K562 (cell line): ENCODE results near the gene MICU2. TPM values are rescaled to one million over a fixed set of nuclear protein-coding genes. Genes with fewer than 3 reads are reported as not detected.

Source experiments
- ATAC-seq: fragments of 200-7000 bp; cut with Tn5 transposase; 3 replicates; pipeline ENCODE4 v1.9.1; 2020; ENCODE audit warnings: moderate library complexity
- BruUV-seq: library from RNA; stranded (reverse); fragments of 400-500 nt; replicated peaks from 2 replicates; lab custom pipeline; 2021; lab: Mats Ljungman, UMichigan
- CTCF ChIA-PET: fragments of 300-600 bp; formaldehyde crosslinking; extraction: SDS; loops from one replicate; lab custom pipeline; 2021; ENCODE audit warnings: low intra/inter-chr PET ratio; lab: Yijun Ruan, JAX
- POLR2A ChIA-PET: fragments of 300-600, 350-650 bp; sonication (Branson Sonifier 250); formaldehyde crosslinking; extraction: SDS; loops from one replicate; lab custom pipeline; 2021; ENCODE audit warnings: antibody characterized with exemption, inconsistent platforms; lab: Yijun Ruan, JAX
- DNase-seq, 4 experiments: peaks; one replicate each; pipeline versions ENCODE4 v3.0.0 to v3.0.0-alpha.2; 2011 to 2018; ENCODE audit warnings: low spot score in 3 of 4, mixed read lengths in 3 of 4; ENCODE audit errors: extremely low read depth in 1 of 4
- FAIRE-seq: peaks from 2 replicates; lab custom pipeline; 2011; peaks lifted over from hg19 to GRCh38; lab: Jason Lieb, UNC
- H2AFZ ChIP-seq: 2 replicates; pipeline ENCODE4 v1.6.0; 2011; ENCODE audit warnings: low read depth, low read length, control low read depth, inconsistent platforms
- H3K27ac ChIP-seq: fragments of 200-600 bp; 3 replicates; pipeline ENCODE4 v1.8.0; 2011; ENCODE audit warnings: low read depth, mild to moderate bottlenecking, control low read depth, inconsistent platforms, low read length, moderate library complexity, mixed read lengths; ENCODE audit errors: extremely low read depth
- H3K27me3 ChIP-seq, 2 experiments: fragments of 300-600 bp in 1 of 2; 2 replicates in 1 of 2; 3 replicates in 1 of 2; pipeline versions ENCODE4 v1.6.0 to v1.8.0; 2011; ENCODE audit warnings: inconsistent platforms in 2 of 2, low read length in 2 of 2, mild to moderate bottlenecking in 1 of 2, mixed read lengths in 1 of 2, moderate library complexity in 1 of 2; ENCODE audit not compliant: control insufficient read depth in 2 of 2, insufficient read depth in 2 of 2
- H3K36me3 ChIP-seq: fragments of 300-600 bp; 3 replicates; pipeline ENCODE4 v1.8.0; 2011; ENCODE audit warnings: mild to moderate bottlenecking, low read length, inconsistent platforms; ENCODE audit not compliant: control insufficient read depth, insufficient read depth
- H3K4me1 ChIP-seq, 2 experiments: fragments of 200-600 bp in 1 of 2; replicated peaks in 1 of 2; 2 replicates in 1 of 2; 3 replicates in 1 of 2; pipeline versions ENCODE4 v1.5.1 to v1.8.0; 2011; ENCODE audit warnings: inconsistent platforms in 2 of 2, low read length in 2 of 2, mild to moderate bottlenecking in 1 of 2, mixed read lengths in 1 of 2, moderate library complexity in 1 of 2; ENCODE audit not compliant: control insufficient read depth in 2 of 2, insufficient read depth in 2 of 2
- H3K4me2 ChIP-seq: 2 replicates; pipeline ENCODE4 v1.6.1; 2011; ENCODE audit warnings: low read length, control low read depth, inconsistent platforms, mixed read lengths; ENCODE audit not compliant: insufficient read depth
- H3K4me3 ChIP-seq: fragments of 200-600 bp; sonication (generic), shearing (Covaris generic); 2 replicates; pipeline ENCODE4 v1.5.1; 2016; ENCODE audit warnings: control low read depth, inconsistent platforms
- H3K79me2 ChIP-seq: fragments of 200-600 bp; 3 replicates; pipeline ENCODE4 v1.8.0; 2011; ENCODE audit warnings: low read length, inconsistent platforms; ENCODE audit not compliant: control insufficient read depth, insufficient read depth
- H3K9ac ChIP-seq, 2 experiments: 2 replicates each; pipeline versions ENCODE4 v1.6.0 to v1.6.1; 2011; ENCODE audit warnings: low read depth in 2 of 2, low read length in 2 of 2, control low read depth in 1 of 2, inconsistent platforms in 1 of 2, mild to moderate bottlenecking in 1 of 2, mixed read lengths in 1 of 2; ENCODE audit not compliant: insufficient read depth in 1 of 2
- H3K9me1 ChIP-seq: one replicate; pipeline ENCODE4 v1.6.0; 2011; ENCODE audit warnings: inconsistent platforms, mild to moderate bottlenecking, low read length, moderate library complexity; ENCODE audit not compliant: control insufficient read depth, insufficient read depth
- H3K9me3 ChIP-seq: replicated peaks from 2 replicates; pipeline ENCODE4 v1.5.1; 2011; ENCODE audit warnings: low read depth, low read length, inconsistent platforms; ENCODE audit not compliant: control insufficient read depth, insufficient read depth
- H4K20me1 ChIP-seq: replicated peaks from 2 replicates; pipeline ENCODE4 v1.6.1; 2011; ENCODE audit warnings: low read length, inconsistent platforms, mixed read lengths; ENCODE audit not compliant: control insufficient read depth, insufficient read depth
- ELF1 ChIP-seq: fragments of 200-800 bp; sonication (Bioruptor generic); IDR thresholded peaks from 2 replicates; pipeline ENCODE4 v1.6.1; 2016; ENCODE audit warnings: missing genetic modification characterization, missing compliant biosample characterization
- GTF2A2 ChIP-seq: IDR thresholded peaks from 2 replicates; pipeline ENCODE4 v1.6.1; 2016; ENCODE audit warnings: mild to moderate bottlenecking, missing genetic modification characterization, missing compliant biosample characterization
- HIVEP1 ChIP-seq: fragments of 250-450 bp; sonication (Bioruptor Pico); IDR thresholded peaks from 2 replicates; pipeline ENCODE4 v1.4.0; 2020; ENCODE audit warnings: mild to moderate bottlenecking
- HMG20A ChIP-seq: fragments of 450-650 bp; formaldehyde crosslinking; conservative IDR thresholded peaks from 2 replicates; pipeline ENCODE4 v1.4.0; 2020; ENCODE audit warnings: mild to moderate bottlenecking, mixed read lengths
- KLF1 ChIP-seq: fragments of 450-650 bp; IDR thresholded peaks from 2 replicates; pipeline ENCODE4 v1.6.1; 2016; ENCODE audit warnings: missing genetic modification characterization, missing compliant biosample characterization
- NCOA4 ChIP-seq: fragments of 450-650 bp; IDR thresholded peaks from 2 replicates; pipeline ENCODE4 v1.6.1; 2018; ENCODE audit warnings: mild to moderate bottlenecking; ENCODE audit not compliant: partially characterized antibody
- POLR2A ChIP-seq: fragments of 450-650 bp; conservative IDR thresholded peaks from 2 replicates; pipeline ENCODE4 v1.6.1; 2016
- ZNF316 ChIP-seq: fragments of 450-650 bp; IDR thresholded peaks from 2 replicates; pipeline ENCODE4 v1.6.1; 2016
- ZNF408 ChIP-seq: fragments of 250-450 bp; sonication (Bioruptor Pico); IDR thresholded peaks from 2 replicates; pipeline ENCODE4 v1.4.0; 2020; ENCODE audit warnings: low read depth, mild to moderate bottlenecking, moderate library complexity
- ZNF584 ChIP-seq: fragments of 200-800 bp; sonication (Bioruptor generic); IDR thresholded peaks from 2 replicates; pipeline ENCODE4 v1.6.1; 2016; ENCODE audit warnings: low read depth, mild to moderate bottlenecking, missing genetic modification characterization, missing compliant biosample characterization
- ZNF696 ChIP-seq: fragments of 250-450 bp; sonication (Bioruptor Pico); conservative IDR thresholded peaks from 2 replicates; pipeline ENCODE4 v1.4.0; 2020; ENCODE audit warnings: mild to moderate bottlenecking, moderate library complexity
- WGBS: fragments of 100-300 bp; shearing (Covaris generic); methylation state at CpG from one replicate; pipeline ENCODE4 v1.1.6; 2016; ENCODE audit warnings: low coverage, mixed read lengths; ENCODE audit not compliant: insufficient coverage; ENCODE audit errors: missing lambda C conversion rate; 5-methylcytosine and 5-hydroxymethylcytosine counted together
- in situ Hi-C: fragments of 300-500 bp; cut with MboI; formaldehyde crosslinking; loops from 4 replicates; pipeline ENCODE4 v1.15.0; 2018; ENCODE audit warnings: inconsistent platforms, mixed read lengths
- intact Hi-C: fragments of 100-400 bp; cut with micrococcal nuclease; formaldehyde crosslinking; loops from 2 replicates; pipeline ENCODE4 v1.14.2; 2022
- polyA plus RNA-seq, 8 experiments: library from polyadenylated mRNA; depleted of rRNA in 4 of 8; stranded (reverse) in 5 of 8; unstranded in 3 of 8; fragments of >200 nt; fragmentation: Nextera tagmentation in 2 of 8; fragmentation: Illumina TruSeq in 1 of 8; extraction: Ambion mirVana in 2 of 8; extraction: Trizol in 1 of 8; gene quantifications; 2 replicates each; pipeline versions ENCODE4 v1.2.1 to v1.2.3, GENCODE V29; 2011 to 2014; ENCODE audit warnings: inconsistent platforms in 1 of 8, missing spikeins in 1 of 8
- total RNA-seq, 7 experiments: library from RNA; depleted of rRNA in 6 of 7; stranded (reverse); fragments of >200 nt in 6 of 7; fragmentation: Illumina TruSeq in 2 of 7; extraction: Trizol in 2 of 7; gene quantifications; 2 replicates each; pipeline versions ENCODE4 v1.2.1 to v1.2.3, GENCODE V29; 2011 to 2021; ENCODE audit warnings: low replicate concordance in 1 of 7
- TF ChIP-seq, protein P1 (sequence below): fragments of 450-650 bp; IDR thresholded peaks from 2 replicates; pipeline ENCODE4 v1.6.1; 2016; ENCODE audit warnings: low read depth, mild to moderate bottlenecking, moderate library complexity
- TF ChIP-seq, protein P2 (sequence below): fragments of 200-600 bp; sonication (generic); IDR thresholded peaks from one replicate; pipeline ENCODE4 v1.6.1; 2012; ENCODE audit warnings: mild to moderate bottlenecking, low read depth, low read length, inconsistent platforms

MICU2 gene
- total and polyA plus RNA-seq, 9 of the 15 experiments (the other 6 are each of a cell fraction or from before 2014, with no cell fraction given), result 9.1 to 41.8 (median 33.4) TPM

DNA sequence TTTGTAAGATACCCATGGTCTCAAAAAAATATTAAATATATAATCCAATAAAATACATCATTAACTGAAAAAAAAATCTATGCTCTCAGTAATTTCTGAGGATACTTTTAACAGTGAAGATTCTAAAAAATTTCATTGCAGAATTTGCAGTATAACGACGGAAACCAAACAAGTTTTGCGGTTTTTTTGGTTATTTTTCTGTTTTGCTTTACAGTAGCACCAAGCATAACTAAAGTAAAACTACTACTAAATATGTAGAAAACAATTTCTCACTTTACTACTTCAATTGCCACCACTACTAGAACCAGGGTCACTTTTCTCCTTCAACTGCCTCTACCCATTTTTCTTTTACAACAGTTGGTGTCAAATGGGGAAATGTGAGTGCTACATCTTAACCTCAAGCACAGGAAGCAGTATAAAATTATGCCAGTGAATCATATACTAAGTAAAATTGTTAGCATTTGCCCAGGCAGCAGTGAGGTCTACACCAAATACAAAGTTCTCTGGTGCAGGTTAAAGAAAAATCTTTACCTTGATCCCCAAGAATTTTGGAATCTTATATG, 24.1 kb downstream of the MICU2 start:
- H3K27ac ChIP-seq, result no peak overlapping the region
- ChIA-PET CTCF (no interaction called here), POLR2A (interaction anchor here (0.6 kb wide), 1 partner anchor 75 kb away, joined by 3 read pairs; no protein-coding TSS in a partner anchor)
- peaks cover 0 to 10% of the 10 kb centered on the region in 2 experiments; a peak in 3 of 5 replicates for H3K4me1 ChIP-seq
- H3K9me3 ChIP-seq, result no peaks in the 10 kb centered on the region
- intact Hi-C loops (no loop called here), in situ Hi-C loops (no loop called here)
- peaks cover 12% of the 10 kb centered on the region; the same call in 2 of the 3 replicates for H3K79me2 ChIP-seq
- DNase-seq (no peak), ATAC-seq (no peak), FAIRE-seq (no peak)
- no peaks in the 10 kb centered on the region for H3K9me1 ChIP-seq
- no peaks in the 10 kb centered on the region; the same call in 2 of the 3 replicates for H3K36me3 ChIP-seq
- BruUV-seq, result no TSS peak
- no peak overlapping the region for H3K4me3 ChIP-seq
- no peak overlapping the region for H3K4me2 ChIP-seq
- no peak overlapping the region for H3K9ac ChIP-seq
- H2AFZ ChIP-seq, result no peak overlapping the region
- 88% methylated on average over 3 of the region's 3 CpGs for WGBS
- no peaks in the 10 kb centered on the region for H3K27me3 ChIP-seq
- no peaks in the 10 kb centered on the region for H4K20me1 ChIP-seq
- TF ChIP-seq ZNF316 (no peak), POLR2A (no peak), ELF1 (tag) (no peak), ZNF584 (CRISPR knock-in tag) (no peak), HMG20A (CRISPR knock-in tag) (no peak), KLF1 (tag) (no peak), HIVEP1 (CRISPR knock-in tag) (no peak), ZNF408 (no peak), ZNF696 (CRISPR knock-in tag) (no peak), GTF2A2 (tag) (no peak), NCOA4 (no peak)
- TF ChIP-seq, protein P1, sequence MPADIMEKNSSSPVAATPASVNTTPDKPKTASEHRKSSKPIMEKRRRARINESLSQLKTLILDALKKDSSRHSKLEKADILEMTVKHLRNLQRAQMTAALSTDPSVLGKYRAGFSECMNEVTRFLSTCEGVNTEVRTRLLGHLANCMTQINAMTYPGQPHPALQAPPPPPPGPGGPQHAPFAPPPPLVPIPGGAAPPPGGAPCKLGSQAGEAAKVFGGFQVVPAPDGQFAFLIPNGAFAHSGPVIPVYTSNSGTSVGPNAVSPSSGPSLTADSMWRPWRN, result no peak
- TF ChIP-seq, protein P2, sequence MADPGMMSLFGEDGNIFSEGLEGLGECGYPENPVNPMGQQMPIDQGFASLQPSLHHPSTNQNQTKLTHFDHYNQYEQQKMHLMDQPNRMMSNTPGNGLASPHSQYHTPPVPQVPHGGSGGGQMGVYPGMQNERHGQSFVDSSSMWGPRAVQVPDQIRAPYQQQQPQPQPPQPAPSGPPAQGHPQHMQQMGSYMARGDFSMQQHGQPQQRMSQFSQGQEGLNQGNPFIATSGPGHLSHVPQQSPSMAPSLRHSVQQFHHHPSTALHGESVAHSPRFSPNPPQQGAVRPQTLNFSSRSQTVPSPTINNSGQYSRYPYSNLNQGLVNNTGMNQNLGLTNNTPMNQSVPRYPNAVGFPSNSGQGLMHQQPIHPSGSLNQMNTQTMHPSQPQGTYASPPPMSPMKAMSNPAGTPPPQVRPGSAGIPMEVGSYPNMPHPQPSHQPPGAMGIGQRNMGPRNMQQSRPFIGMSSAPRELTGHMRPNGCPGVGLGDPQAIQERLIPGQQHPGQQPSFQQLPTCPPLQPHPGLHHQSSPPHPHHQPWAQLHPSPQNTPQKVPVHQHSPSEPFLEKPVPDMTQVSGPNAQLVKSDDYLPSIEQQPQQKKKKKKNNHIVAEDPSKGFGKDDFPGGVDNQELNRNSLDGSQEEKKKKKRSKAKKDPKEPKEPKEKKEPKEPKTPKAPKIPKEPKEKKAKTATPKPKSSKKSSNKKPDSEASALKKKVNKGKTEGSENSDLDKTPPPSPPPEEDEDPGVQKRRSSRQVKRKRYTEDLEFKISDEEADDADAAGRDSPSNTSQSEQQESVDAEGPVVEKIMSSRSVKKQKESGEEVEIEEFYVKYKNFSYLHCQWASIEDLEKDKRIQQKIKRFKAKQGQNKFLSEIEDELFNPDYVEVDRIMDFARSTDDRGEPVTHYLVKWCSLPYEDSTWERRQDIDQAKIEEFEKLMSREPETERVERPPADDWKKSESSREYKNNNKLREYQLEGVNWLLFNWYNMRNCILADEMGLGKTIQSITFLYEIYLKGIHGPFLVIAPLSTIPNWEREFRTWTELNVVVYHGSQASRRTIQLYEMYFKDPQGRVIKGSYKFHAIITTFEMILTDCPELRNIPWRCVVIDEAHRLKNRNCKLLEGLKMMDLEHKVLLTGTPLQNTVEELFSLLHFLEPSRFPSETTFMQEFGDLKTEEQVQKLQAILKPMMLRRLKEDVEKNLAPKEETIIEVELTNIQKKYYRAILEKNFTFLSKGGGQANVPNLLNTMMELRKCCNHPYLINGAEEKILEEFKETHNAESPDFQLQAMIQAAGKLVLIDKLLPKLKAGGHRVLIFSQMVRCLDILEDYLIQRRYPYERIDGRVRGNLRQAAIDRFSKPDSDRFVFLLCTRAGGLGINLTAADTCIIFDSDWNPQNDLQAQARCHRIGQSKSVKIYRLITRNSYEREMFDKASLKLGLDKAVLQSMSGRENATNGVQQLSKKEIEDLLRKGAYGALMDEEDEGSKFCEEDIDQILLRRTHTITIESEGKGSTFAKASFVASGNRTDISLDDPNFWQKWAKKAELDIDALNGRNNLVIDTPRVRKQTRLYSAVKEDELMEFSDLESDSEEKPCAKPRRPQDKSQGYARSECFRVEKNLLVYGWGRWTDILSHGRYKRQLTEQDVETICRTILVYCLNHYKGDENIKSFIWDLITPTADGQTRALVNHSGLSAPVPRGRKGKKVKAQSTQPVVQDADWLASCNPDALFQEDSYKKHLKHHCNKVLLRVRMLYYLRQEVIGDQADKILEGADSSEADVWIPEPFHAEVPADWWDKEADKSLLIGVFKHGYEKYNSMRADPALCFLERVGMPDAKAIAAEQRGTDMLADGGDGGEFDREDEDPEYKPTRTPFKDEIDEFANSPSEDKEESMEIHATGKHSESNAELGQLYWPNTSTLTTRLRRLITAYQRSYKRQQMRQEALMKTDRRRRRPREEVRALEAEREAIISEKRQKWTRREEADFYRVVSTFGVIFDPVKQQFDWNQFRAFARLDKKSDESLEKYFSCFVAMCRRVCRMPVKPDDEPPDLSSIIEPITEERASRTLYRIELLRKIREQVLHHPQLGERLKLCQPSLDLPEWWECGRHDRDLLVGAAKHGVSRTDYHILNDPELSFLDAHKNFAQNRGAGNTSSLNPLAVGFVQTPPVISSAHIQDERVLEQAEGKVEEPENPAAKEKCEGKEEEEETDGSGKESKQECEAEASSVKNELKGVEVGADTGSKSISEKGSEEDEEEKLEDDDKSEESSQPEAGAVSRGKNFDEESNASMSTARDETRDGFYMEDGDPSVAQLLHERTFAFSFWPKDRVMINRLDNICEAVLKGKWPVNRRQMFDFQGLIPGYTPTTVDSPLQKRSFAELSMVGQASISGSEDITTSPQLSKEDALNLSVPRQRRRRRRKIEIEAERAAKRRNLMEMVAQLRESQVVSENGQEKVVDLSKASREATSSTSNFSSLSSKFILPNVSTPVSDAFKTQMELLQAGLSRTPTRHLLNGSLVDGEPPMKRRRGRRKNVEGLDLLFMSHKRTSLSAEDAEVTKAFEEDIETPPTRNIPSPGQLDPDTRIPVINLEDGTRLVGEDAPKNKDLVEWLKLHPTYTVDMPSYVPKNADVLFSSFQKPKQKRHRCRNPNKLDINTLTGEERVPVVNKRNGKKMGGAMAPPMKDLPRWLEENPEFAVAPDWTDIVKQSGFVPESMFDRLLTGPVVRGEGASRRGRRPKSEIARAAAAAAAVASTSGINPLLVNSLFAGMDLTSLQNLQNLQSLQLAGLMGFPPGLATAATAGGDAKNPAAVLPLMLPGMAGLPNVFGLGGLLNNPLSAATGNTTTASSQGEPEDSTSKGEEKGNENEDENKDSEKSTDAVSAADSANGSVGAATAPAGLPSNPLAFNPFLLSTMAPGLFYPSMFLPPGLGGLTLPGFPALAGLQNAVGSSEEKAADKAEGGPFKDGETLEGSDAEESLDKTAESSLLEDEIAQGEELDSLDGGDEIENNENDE, result no peak
